Measurements from ENCODE around the gene PANX3.

- no peak for TF ChIP-seq CTCF (IDR thresholded peaks at IDR 0.05)
- TF ChIP-seq POLR2AphosphoS5 (IDR thresholded peaks at IDR 0.05), result no peak
Measured at GRCh38 chr11:124592627-124593026, 18.6 kb upstream of the PANX3 start.

All from upper lobe of left lung (tissue), 4 donors.